HG02571 (cell line): ENCODE measurements around the gene NELFB.
A peak's percentile ranks its signal among the peaks of the same experiment; 100 is the strongest.

ENCODE experiments used
- ATAC-seq: cut with Tn5 transposase; IDR thresholded peaks from one replicate; pipeline ENCODE4 v1.9.1; 2021; ENCODE audit warnings: mild to moderate bottlenecking, moderate library complexity; ENCODE audit not compliant: unreplicated experiment

Gene NELFB

DNA sequence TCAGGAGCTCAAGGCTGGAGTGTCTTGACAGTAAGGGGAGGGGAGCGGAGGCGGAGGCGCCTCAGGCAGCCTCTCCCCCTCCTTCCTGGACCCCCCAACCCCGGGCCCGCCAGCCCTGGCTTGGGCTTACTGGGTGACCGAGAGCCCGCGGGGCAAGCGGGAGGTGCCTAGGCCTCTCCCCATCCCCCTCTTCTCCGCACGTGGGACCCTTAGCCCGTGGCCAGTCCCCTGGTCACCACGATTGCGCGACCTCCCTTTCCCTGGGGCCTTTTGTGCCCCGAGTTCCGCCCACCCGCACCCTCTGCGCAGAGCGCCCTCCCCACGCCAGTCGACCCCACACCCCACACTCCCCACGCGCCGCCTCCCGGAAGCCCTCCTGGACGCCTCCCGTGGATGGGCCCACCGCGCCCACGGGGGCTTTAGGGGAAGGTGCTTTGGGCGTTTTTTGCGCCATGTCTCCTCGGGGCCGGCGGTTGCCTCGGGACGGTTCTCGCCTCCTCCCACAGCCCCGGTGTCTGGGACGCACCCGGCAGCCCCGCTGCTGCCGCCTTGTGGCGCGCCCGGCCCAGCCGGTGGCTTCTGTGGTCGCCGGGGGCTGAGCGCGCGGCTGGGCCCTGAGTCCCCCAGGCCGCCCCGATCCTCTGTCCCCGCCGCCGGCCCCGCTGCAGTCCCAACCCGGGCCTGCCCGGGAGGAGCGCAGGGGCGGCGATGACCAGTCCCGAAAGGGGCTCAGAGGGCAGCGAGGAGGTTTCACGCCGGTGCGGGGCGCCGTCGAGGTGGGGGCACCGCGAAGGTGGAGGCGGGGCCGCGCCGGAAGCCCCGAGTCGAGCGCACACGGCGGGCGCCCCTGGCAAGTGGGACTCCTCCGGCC is 25.6 kb downstream of the NELFB start:
- no peak for ATAC-seq

DNA sequence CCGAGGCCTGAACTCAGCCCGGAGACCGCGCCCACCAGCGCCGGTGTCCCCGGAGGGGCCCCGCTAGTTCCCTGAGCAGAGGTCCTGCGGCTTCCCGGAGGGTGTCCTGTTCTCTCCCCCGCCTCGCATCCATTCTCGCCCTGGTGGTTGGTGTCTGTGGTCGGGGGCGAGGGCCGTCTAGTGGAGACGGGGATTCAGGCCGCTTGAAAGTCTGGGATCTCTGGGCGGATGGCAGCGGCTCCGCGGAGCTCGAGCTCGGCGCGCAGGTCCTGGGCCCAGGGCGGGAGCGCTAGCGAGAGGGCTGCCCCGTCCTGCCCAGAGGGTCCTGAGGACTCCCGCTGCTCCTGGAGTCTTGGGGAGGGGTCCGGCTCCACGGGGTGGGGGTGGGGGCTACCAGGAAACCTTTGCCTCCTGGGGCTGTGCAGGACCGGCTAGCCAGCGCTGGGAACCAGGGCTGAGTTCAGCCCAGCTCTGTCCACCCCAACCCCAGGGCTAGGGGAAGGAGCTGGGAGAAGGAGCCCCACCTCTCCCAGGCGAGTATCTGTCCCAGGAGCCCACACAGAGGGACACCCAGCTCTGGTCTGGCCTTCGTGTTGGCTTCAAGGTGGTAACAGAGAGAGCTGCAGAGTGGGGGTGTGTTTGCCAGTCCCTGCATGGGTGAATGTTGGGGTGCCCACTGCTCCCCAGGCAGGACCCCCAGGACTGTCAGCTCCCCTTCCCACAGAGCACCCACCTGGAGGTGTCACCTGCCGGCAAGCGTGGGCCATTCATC is 26.4 kb downstream of the NELFB start:
- ATAC-seq: no peak

GRCh38 chr9:137286975-137287383 is 31.9 kb downstream of the NELFB start:
- no peak for ATAC-seq

- ATAC-seq: no peak
Measured at GRCh38 chr9:137293094-137293481, 38.0 kb downstream of the NELFB start.

- no peak for ATAC-seq
Measured at GRCh38 chr9:137293482-137294090, 38.5 kb downstream of the NELFB start.

DNA sequence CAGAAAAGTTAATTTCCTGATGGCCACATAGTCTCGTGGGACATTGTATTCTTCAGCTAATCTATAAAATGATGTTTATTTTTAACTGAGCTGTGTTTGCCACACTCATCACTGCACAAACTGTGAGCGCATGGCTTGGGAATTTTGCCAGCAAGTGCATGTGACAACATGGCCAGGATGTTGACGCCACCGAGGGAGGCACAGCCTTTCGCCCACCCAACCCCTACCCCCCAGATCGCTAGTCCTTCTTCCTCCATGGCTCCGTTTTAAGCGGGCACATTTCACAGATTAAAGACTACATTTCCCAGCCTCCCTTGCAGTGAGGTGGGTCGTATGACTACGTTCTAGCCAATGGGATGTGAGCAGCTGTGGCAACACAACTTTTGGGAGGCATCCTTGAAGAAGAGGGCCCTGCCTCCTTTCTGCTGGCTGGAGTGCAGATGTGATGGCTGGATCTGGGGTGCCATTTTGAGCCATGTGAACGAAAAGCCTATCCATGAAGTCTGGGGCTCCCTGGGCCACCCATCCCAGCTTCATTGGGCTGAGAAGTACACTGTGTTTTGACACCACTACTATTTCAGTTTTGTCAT is 39.1 kb downstream of the NELFB start:
- no peak for ATAC-seq

- no peak for ATAC-seq
Measured at GRCh38 chr9:137294681-137295237, 39.6 kb downstream of the NELFB start.

DNA sequence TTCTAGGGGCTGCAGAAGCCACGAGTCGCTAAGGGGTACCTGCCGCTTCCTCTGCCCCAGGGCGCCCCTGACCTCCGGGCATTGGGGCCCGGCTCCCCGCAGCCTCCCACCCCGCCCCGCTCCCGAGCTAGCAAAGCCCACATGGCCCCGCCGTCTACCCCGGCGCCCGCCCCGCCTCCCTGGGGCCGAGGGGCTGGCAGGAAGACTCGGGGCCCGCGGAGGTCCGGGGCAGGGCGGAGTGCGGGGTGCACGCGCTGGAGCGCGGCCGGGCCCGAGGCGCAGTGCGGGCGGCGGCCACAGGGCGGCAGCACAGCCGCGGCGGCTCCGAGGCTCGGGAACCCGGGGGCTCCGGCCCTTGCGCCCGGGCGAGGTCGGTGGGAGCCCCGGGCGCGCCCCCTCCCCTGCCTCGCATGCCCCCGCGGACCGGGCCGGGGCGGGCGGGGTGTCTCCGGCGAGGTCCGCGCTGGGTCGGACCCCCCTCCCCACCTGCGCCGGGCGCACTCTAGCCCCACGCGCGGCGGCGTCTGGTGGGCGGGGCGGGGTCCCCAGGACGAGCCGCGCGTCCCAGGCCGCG is 40.2 kb downstream of the NELFB start:
- ATAC-seq: no peak

DNA sequence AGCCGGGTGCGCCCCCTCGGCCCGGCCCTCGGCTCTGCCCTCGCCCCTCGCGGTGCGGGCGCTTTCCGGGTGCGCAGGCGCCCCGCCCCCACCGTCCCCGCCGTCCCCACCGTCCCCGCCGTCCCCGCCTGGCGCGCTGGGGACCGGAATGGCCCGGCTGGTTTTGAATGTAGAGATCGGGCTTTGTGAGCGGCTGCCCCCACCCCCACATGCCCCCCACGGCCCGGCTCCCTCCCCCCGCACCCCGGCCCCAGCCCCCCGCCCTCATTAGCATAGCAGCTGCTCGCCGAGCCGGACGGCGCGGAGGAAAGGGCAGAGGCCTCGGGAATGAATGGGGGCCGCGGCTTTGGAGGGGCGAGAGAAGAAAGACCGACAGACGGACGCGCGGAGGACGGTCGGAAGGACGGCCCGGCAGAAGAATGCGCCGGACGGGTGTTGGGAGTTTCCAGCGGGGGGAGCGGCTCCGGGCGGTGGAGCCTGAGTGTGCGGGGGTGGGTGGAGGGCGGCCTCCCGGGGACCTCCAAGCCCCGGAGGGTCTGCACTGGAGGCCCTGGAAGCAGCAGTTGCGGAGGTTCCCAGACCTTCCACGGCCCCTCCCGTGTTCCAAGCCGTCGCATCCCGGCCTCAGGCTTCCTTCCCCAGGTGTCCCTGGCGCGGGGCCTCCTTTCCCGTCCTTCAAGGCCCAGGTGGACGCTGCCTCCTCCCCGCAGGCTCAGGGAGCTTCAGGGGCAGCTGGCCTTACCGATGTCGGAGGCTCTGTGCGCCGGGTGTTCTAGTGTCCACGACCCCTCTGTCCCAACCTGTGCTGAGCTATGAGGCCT is 40.9 kb downstream of the NELFB start:
- no peak for ATAC-seq

DNA sequence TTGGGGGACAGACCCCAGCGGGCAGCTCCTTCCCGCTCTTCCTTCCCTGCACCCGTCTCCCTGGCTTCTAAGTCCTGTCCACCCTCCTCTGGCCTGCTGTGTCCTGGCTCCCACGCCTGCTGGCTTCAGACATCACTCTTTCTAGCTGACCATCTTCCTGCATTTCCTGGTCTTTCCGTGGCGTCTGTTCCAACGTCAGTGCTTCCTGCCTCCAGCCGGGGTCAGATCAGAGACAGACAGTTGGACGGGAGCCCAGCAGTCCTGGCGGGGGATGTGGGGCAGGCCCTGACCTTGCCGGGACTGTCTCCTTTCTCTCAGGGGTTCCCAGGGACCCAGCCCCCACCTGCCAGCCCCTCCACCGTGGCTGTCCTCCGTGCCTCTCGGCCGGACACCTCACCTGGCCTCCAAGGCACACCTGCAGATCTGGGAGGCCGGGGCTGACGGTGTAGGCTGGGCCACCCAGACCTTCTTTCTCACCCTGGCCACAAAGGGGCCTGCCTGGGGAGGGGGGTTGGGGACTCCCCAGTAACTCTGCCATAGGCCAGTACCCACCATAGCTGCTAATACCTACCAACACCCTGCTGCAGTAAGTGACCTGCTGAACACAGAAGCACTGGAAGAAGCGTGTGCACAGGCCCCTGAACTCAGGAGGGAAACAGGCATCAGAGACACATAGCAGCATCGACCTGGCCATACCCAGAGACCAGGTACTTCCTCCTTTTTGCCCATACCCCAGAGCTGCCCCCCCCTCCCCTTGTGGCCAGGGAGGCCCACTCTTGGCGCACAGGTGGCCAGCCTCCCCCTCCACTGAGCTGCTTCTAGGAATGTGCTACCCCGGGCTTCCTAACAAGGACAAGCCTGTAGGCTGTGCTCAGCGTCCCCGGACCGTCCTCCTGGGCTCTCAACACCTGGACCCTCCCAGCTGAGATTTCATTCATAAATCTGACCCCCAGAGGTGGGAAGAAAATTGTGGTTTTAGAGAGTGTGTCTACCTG is 41.8 kb downstream of the NELFB start:
- ATAC-seq: no peak

- ATAC-seq: no peak
Measured at GRCh38 chr9:137297966-137298365, 42.8 kb downstream of the NELFB start.

DNA sequence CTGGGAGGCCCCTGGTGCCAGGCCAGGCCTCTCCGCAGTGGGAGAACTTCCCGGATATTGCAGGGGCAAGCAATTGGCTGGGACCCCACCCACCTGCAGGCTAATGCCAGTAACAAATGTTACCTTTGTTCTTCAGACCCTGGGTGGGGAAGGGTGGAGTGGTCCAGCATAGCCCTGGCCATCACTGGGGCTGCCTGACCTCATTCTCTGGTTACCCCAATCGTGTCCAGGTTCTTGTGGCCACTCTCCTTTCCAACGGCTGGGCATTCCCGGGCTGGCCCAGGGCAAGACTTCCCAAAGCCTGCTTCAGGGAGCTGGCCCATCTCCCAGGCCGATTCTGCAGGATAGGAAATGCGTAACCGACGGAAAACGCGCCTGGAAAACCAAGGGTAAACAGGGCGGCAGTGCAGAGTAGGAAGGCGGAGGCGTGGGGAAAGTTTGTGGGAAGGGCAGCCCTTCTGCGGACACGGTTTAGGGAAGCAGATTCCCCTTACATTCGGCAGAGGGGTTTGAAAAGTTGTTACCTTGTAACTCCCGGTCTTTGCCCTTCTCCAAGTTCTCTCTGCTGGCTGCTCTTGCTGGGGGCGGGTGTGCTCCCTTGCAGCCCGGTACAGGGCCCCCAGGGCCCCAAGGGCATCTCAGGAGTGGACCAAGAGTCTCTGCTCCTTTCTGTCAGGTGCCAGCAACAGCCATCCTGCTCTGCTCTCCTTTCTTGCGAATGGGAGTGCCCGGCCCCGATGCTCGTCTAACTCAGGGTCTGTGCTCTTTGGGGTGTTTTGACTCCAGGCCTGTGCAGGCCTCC is 43.5 kb downstream of the NELFB start:
- ATAC-seq: no peak

DNA sequence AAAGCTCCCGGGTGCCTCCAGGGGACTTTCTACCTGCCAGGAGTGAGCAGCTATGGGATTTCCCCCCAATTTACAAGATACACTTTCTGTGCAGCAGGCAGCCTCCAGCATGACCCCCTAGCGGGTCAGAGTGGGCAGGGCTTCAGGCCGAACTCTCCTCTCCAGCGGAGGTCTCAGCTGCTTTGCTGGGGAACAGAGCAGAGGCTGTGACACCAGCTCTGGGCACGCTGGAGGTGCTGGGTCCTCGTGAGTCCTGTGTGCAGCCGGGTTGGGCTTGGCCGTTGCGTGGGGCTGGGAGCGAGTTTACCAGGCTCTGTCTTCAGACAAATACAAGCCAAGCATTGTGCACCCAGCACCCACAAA is 44.1 kb downstream of the NELFB start:
- ATAC-seq: no peak

DNA sequence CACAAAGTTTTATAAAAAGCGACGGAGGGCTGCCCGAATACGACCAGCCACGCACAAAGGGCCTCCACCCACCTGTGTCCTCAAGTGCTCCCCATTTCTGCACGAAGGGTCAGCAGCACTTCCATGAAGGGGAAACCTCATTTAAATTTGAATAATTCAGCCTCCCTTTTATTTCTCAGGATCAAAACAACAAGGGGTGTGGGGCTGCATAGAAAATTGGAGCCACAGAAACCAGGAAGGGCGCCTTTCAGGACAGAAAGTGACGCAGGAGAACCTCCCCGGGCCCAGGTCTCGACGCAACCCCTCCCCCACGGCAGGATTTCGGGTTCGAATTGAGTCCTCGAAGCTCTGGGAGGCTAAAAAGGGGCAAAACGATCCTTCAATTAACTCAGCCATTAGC is 44.8 kb downstream of the NELFB start:
- ATAC-seq: no peak

DNA sequence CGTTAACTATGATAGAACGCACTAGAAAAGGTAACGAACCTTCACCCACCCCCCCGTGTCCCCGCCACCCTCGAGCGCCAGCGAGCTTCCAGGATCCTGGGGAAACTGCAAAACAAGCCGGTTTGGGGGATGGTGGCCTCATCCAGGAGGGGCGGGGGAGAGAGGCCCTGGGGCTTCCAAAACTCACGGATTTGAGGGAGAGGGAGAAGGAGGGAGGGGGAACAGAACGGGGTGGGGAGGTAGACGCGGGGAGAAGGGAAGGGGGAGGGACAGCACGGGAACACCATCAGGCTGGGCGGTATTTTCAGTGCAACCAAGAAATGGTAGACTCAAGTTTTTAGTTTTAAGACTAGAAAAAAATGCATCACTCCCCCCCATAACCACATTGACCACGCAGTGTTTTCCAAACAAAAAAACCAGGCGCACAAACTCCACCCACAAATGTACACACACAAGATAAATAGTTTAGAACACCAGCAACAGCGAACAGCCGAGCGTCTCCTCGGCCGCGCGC is 45.5 kb downstream of the NELFB start:
- ATAC-seq: no peak

GRCh38 chr9:137301081-137301947 is 46.2 kb downstream of the NELFB start:
- peak; percentile 14 for ATAC-seq

GRCh38 chr9:137302118-137302448 is 47.0 kb downstream of the NELFB start, which contains the start of gene NRARP:
Gene NRARP, minus strand, starts transcription at chr9:137302271. Its CDS starts 343 bp downstream, at chr9:137301928.
- ATAC-seq: peak; percentile 69
